Measurements from ENCODE around the gene BBIP1. TPM values are rescaled to one million over a fixed set of nuclear protein-coding genes. Genes with fewer than 3 reads are reported as not detected.

The BBIP1 gene
- 10 to 100 TPM; 43.1 to 58.1 (median 52.5) TPM for polyA plus RNA-seq (ENCODE audit: insufficient read length in 4 of 4)

GRCh38 chr10:110918643-110919348 is at the start of gene BBIP1:
TSS of gene BBIP1 (minus strand) at chr10:110919180. CDS start at chr10:110918157, 1,023 bp downstream.
- DNase-seq (ENCODE audit: low read depth in 4 of 4, low spot score in 2 of 4) = peak; percentile 97 to 99 (median 98)

DNA sequence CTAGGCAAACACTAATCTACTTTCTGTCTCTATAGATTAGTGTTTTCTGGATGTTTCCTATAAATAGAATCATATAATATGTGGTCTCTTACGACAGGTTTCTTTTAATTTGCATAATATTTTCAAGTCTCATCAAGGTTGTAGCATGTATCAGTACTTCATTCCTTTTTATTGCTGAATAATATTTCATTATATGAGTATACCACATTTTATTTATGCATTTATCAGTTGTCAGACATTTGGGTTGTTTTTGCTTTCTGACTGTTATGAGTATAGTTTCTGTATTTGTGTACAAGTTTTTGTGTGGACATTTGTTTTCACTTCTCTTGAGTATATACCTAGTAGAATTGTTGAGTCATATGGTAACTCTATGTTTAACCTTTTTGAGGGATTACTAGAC is 48.7 kb upstream of the BBIP1 start:
- DNase-seq (ENCODE audit: low read depth in 4 of 4, low spot score in 2 of 4) = no peak

DNA sequence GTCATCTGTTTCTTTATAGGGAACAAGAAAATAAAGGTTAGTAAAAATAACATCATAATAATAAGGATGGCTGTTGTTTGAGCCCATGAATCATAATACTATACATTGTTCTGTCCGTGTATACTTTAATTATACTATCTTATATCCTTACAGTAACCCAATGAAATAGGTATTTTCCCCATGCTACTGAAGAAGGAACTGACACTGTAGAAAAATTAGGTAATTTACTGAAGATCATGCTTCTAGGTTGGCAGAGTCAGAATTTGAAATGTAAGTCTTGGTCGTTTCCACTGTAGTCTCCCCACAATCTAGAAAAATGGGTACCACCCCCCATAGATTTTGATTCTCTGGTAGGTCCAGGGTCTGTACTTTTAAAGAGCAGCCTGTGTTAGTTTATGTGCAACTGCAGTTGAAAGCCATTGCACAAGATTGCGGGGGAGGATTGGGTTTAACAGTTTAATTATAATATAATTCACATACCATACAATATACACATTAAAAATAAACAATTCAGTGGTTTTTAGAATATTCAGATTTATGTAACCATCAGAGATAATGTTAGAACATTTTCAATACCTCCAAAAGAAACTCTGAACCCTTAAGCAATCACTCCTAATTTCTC is 48.1 kb upstream of the BBIP1 start:
- DNase-seq (ENCODE audit: low read depth in 4 of 4, low spot score in 2 of 4) = no peak

DNA sequence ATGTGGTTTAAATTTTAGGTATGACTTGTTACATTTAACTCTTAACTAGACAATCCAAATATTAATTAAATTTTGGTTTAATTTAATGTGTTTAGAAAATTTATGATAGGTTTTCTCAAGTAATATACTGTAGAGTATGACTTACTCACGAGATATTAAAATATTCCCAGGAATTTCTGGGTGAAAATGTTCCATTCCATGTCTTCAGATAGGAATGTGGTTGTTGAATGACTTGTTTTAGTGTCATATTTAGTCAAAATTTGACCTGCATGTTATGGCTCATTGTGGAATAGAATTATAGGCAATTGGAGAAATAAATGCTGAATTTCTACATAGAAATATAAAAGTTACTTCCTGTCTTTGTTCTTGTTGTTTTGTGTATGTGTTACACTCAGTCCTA is 47.2 kb upstream of the BBIP1 start:
- DNase-seq (ENCODE audit: low read depth in 4 of 4, low spot score in 2 of 4) = no peak

DNA sequence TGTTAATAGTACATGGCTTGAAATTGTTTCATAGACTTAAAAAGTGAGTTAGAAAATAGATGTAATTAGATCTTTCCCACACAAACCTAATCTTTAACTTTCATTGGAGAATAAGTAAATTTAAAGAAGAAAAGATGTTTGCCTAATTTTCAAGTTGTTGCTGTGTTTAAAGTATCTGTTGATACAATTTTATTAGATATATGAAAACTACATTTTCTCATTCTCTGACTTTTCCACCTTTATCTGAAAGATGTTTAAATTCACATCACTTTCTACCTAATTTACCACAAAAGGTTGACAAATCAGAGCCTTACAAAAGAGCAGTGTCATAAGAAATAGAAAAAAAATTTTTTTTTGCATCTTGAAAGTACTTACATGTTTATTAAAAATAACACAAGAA is 46.2 kb upstream of the BBIP1 start:
- DNase-seq (ENCODE audit: low read depth in 4 of 4, low spot score in 2 of 4) = no peak

- peak in 1 of 4 donors; percentile 8 for DNase-seq (ENCODE audit: low read depth in 4 of 4, low spot score in 2 of 4)
Measured at GRCh38 chr10:110964681-110965080, 45.7 kb upstream of the BBIP1 start.

DNA sequence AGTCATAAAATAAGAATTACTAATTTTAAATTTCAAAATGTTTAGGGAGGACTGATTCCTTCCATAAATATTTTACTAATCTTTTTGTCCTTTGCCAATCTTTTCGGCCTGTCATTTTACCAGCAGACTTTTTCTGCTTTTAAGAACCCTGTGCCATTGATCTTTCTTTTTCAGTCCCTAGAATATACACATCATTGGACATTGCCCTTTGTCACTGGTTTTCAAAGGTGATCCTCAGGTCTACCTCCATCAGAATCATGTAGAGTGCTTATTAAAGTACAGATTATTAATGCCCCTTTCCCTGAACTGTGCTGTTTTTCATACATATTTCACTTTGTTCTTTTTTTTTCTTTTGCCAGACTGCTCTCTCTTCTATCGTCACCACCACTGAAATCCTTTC is 44.2 kb upstream of the BBIP1 start:
- no peak for DNase-seq (ENCODE audit: low read depth in 4 of 4, low spot score in 2 of 4)

GRCh38 chr10:110962443-110962842 is 43.5 kb upstream of the BBIP1 start:
- no peak for DNase-seq (ENCODE audit: low read depth in 4 of 4, low spot score in 2 of 4)

- no peak for DNase-seq (ENCODE audit: low read depth in 4 of 4, low spot score in 2 of 4)
Measured at GRCh38 chr10:110960333-110960712, 41.3 kb upstream of the BBIP1 start.

DNA sequence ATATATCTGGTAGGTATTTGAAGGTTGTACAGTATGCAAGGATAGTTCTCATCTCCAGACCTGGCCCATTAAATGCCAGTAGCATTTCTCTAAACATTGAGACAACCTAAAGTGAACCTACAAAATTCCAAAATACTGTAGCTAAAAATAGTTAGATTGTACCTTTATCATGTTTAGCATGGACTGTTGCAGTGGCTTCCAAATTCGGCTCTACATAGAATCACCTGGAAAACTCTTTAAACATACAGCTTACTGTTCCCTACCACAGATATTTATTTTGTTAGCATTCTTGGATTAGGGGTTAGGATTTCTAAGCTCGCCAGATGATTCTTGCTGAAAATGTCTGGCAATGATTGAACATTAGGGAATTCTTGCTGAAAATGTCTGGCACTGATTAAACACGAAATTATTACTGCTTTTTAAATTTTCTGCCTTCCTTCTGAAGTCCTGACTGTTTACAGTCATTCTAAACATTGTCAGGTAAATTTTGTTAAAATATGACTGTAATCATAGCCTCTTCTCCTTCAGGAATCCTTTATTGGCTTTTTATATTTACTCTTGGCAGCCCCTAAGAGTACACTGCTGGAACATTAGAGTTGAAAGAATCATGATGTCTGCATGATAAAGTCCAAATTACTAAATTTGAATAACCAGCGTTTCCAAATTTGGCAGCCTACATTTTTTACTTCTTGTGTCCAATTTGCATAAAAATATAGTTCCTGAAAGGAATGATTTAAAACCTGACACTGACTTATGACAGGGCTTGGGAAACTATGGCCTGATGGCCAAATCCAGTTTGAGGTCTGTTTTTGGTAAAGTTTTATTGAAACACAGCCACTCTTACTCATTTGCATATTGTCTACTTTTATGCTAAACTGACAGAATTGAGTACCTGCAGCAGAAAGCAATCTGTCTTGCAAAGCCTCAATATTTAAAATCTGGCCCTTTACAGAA is 40.7 kb upstream of the BBIP1 start:
- DNase-seq (ENCODE audit: low read depth in 4 of 4, low spot score in 2 of 4) = no peak

GRCh38 chr10:110957606-110958005 is 38.6 kb upstream of the BBIP1 start:
- no peak for DNase-seq (ENCODE audit: low read depth in 4 of 4, low spot score in 2 of 4)

DNA sequence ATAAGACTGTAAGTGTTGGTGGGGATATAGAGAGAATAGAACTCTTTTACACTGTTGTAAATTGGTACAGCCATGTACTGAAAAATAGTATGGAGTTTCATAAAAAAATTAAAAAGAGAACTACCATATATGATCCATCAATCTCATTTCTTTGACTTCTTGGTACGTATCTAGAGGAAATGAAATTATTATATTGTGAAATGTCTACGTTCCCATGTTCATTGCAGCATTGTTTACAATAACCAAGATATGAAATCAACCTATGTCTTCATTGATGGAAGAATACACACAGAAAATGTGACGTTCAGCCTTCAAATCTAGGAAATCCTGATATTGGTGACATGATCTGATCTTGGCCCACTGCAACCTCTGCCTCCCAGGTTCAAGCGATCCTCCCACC is 32.4 kb upstream of the BBIP1 start:
- DNase-seq (ENCODE audit: low read depth in 4 of 4, low spot score in 2 of 4) = no peak

DNA sequence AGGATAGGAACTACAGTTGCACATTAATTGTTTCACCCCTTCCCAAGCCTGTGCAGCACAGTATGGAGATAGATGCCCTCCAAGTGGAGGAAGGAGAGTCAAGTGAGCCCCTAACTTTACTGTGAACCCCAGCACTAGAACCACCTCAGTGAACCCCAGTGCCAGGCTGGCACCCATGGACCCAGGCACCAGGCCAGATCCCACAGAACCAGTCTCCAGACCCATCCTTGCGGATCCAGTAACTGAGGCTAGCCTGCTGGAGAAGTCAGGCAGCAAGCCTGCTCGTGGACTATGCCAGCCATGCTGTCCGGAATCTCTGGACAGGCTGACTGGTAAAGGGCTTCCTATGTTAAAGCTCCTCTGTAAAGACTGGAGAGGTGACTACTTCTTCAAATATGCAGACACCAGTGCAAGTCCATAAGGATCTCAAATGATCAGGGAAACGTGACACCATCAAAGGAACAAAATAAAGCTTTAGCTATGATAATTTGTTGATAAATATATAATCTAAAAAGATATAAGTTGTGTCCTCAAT is 28.1 kb upstream of the BBIP1 start:
- no peak for DNase-seq (ENCODE audit: low read depth in 4 of 4, low spot score in 2 of 4)

DNA sequence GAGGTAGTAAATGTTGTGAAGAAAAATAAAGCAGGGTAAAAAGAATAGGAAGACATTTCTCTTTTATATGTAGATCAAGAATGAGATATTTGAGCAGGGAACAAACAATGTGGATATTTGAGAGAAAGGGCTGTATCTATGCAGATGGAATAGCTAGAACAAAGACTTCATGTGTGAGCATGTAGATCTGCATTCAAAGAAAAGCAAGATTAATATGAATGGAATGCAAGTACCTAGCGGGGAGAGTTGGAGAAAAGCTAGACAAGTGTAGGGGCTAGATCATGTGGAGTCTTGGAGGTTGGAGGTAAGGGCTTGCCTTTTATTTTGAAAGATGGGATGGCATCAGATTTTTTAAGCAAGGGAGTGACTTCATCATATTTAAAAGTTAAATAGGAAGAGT is 27.5 kb upstream of the BBIP1 start:
- DNase-seq (ENCODE audit: low read depth in 4 of 4, low spot score in 2 of 4) = no peak

DNA sequence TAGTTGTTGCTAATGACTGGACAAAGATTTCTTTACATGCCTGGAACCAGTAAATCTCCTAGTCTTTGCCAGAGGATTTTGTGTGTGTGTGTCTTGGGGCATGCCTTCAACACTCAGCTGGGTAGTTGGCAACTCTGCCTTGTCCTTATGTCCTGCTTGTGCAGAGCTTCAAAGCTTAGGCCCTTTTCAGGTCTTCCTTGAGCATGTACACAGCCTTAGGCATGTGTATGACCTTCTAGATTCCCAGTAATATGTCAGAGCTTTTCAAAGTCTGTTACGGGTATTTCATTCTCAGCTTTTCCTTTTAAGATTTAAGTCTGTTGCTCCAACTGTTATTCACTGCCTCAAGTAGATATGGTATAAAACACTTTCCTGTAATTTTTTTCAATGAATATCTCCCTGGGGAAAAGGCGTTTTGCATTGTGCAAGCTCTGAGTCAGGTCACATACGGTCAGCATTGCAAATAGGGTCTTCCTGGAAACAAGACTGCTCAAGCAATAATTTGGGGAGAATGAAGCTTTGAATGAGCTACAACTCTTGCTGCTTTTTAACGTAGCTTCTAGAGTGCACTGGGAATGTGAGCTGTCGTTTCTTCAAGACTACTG is 25.9 kb upstream of the BBIP1 start:
- no peak for DNase-seq (ENCODE audit: low read depth in 4 of 4, low spot score in 2 of 4)

- no peak for DNase-seq (ENCODE audit: low read depth in 4 of 4, low spot score in 2 of 4)
Measured at GRCh38 chr10:110939419-110939818, 20.4 kb upstream of the BBIP1 start.

- no peak for DNase-seq (ENCODE audit: low read depth in 4 of 4, low spot score in 2 of 4)
Measured at GRCh38 chr10:110936757-110937156, 17.8 kb upstream of the BBIP1 start.

- no peak for DNase-seq (ENCODE audit: low read depth in 4 of 4, low spot score in 2 of 4)
Measured at GRCh38 chr10:110932505-110933180, 13.7 kb upstream of the BBIP1 start.

GRCh38 chr10:110931769-110932381 is 12.9 kb upstream of the BBIP1 start:
- DNase-seq (ENCODE audit: low read depth in 4 of 4, low spot score in 2 of 4) = no peak

- no peak for DNase-seq (ENCODE audit: low read depth in 4 of 4, low spot score in 2 of 4)
Measured at GRCh38 chr10:110927461-110927860, 8.5 kb upstream of the BBIP1 start.

All from left renal cortex interstitium (tissue), 4 donors.